Measurements from ENCODE around the gene PLA1A.
"Not testable (repeated sequence)": the region's sequence is repeated elsewhere in the genome, so short reads cannot be mapped to it uniquely, and the experiment has no call there.

PLA1A gene

GRCh38 chr3:119579366-119580066 is 18.2 kb upstream of the PLA1A start, which contains the start of gene ADPRH:
ADPRH (plus strand) TSS chr3:119579492; CDS start chr3:119582170, 2,678 bp downstream.
- FAIRE-seq = no peak

GRCh38 chr3:119580067-119580760 is 17.5 kb upstream of the PLA1A start:
- no peak for FAIRE-seq

- FAIRE-seq = no peak
These were observed 15.5 kb upstream of the PLA1A start for GRCh38 chr3:119582178-119582577.

GRCh38 chr3:119585208-119585607 is 12.5 kb upstream of the PLA1A start:
- no peak for FAIRE-seq

- no peak for FAIRE-seq
These were observed 11.7 kb upstream of the PLA1A start for GRCh38 chr3:119585856-119586570.

- no peak for FAIRE-seq
These were observed 10.9 kb upstream of the PLA1A start for GRCh38 chr3:119586733-119587172.

- FAIRE-seq = no peak
These were observed 9.6 kb upstream of the PLA1A start for GRCh38 chr3:119588112-119588511.

GRCh38 chr3:119589102-119589773 is 8.4 kb upstream of the PLA1A start:
- FAIRE-seq = no peak

- no peak for FAIRE-seq
These were observed 7.0 kb upstream of the PLA1A start for GRCh38 chr3:119590706-119591105.

- no peak for FAIRE-seq
These were observed 4.8 kb upstream of the PLA1A start for GRCh38 chr3:119592861-119593260.

GRCh38 chr3:119594066-119594465 is 3.6 kb upstream of the PLA1A start:
- FAIRE-seq = no peak

GRCh38 chr3:119594929-119595328 is 2.8 kb upstream of the PLA1A start:
- not testable (repeated sequence) for FAIRE-seq

GRCh38 chr3:119595639-119596334 is 1.9 kb upstream of the PLA1A start:
- FAIRE-seq = no peak

GRCh38 chr3:119596398-119596797 is 1.3 kb upstream of the PLA1A start:
- no peak for FAIRE-seq

GRCh38 chr3:119598410-119599098 is 869 bp downstream of the PLA1A start:
- FAIRE-seq = no peak

GRCh38 chr3:119599558-119600174 is 2.0 kb downstream of the PLA1A start:
- no peak for FAIRE-seq

- FAIRE-seq = no peak
These were observed 3.0 kb downstream of the PLA1A start for GRCh38 chr3:119600732-119601131.

- FAIRE-seq = no peak
These were observed 3.5 kb downstream of the PLA1A start for GRCh38 chr3:119601154-119601553.

GRCh38 chr3:119602676-119603075 is 5.0 kb downstream of the PLA1A start:
- FAIRE-seq = no peak

- no peak for FAIRE-seq
These were observed 7.2 kb downstream of the PLA1A start for GRCh38 chr3:119604878-119605277.

- no peak for FAIRE-seq
These were observed 10.8 kb downstream of the PLA1A start for GRCh38 chr3:119608405-119609000.
